Measurements from ENCODE around the gene ANKS4B. TPM values are rescaled to one million over a fixed set of nuclear protein-coding genes. Genes with fewer than 3 reads are reported as not detected.

The ANKS4B gene
- total RNA-seq, 1 experiment from 2014 or later = 0.09 TPM

DNA sequence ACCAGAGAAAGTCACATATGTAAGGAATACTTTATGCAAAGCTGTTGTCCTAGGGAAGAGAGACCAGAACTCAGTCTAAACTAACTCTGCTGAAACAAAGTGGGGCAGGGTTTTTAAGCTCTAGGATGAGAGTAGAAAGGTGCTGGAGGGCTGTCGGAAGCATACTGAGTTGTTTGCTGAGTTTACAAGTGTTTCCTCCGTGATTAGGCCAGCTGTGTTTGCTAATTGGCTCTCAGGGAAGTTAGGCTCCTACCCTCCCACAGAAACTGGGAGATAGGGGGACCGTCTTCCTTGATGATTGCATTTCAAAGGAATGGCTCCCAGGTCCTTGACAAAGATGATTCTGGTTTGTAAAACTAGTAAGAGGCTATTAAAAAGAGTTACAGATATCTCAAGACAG lies 69.0 kb downstream of the ANKS4B start:
- Histone ChIP-seq H2BK15ac (ENCODE audit: low read depth, low read length) (no peak overlapping the region), H4K8ac (replicated peaks; ENCODE audit: insufficient read length, low read depth, low read length) (no peak overlapping the region), H3K79me1 (ENCODE audit: insufficient read depth, low read depth, low read length, poor library complexity, severe bottlenecking) (no peaks in the 10 kb centered on the region), H2BK12ac (ENCODE audit: insufficient read length, low read depth, low read length) (no peak overlapping the region), H2BK120ac (ENCODE audit: low read depth, low read length, poor library complexity, severe bottlenecking) (no peak overlapping the region), H2BK20ac (ENCODE audit: low read depth, low read length, poor library complexity, severe bottlenecking) (no peak overlapping the region), H3K27ac (ENCODE audit: insufficient read length, low read depth, low read length) (no peak overlapping the region), H3K4me1 (ENCODE audit: insufficient read depth, low read length) (no peaks in the 10 kb centered on the region), H4K20me1 (ENCODE audit: control insufficient read depth, insufficient read depth, insufficient read length) (no peaks in the 10 kb centered on the region), H3K4me2 (ENCODE audit: insufficient read depth, insufficient read length, low read length) (peak overlapping the region; percentile 61), H3K79me2 (ENCODE audit: insufficient read depth, low read length) (no peaks in the 10 kb centered on the region), H3K23ac (ENCODE audit: insufficient read length, low read depth, low read length) (no peak overlapping the region), H4K5ac (ENCODE audit: insufficient read length, low read depth, low read length) (no peak overlapping the region), H3K18ac (ENCODE audit: insufficient read length, low read depth, low read length) (no peak overlapping the region), H3K9ac (ENCODE audit: extremely low read depth, insufficient read length, low read length) (no peak overlapping the region), H3K9me3 (ENCODE audit: control insufficient read depth, low read depth, low read length) (no peaks in the 10 kb centered on the region), H3T11ph (ENCODE audit: low read length) (no peak overlapping the region), H2AFZ (ENCODE audit: low read length) (no peak overlapping the region), H3K4ac (ENCODE audit: low read depth, low read length) (no peak overlapping the region), H3K56ac (ENCODE audit: insufficient read length, low read depth, low read length) (no peak overlapping the region), H4K91ac (ENCODE audit: insufficient read length, low read depth, low read length) (no peak overlapping the region), H3K27me3 (ENCODE audit: insufficient read depth, low read length) (peaks cover 21% of the 10 kb centered on the region; the same call in 1 of the 2 replicates), H3K14ac (ENCODE audit: insufficient read depth, low read length) (no peak overlapping the region), H3K23me2 (ENCODE audit: insufficient read length, low read depth, low read length, poor library complexity, severe bottlenecking) (peaks cover 6% of the 10 kb centered on the region), H2BK5ac (ENCODE audit: insufficient read length, low read length) (no peak overlapping the region), H2AK5ac (ENCODE audit: insufficient read length, low read length) (no peak overlapping the region)
- H3K36me3 Mint-ChIP-seq (ENCODE audit: insufficient read depth in 1 of 3, low read depth in 3 of 3) = no peaks in the 10 kb centered on the region
- H3K9me3 Mint-ChIP-seq = no peaks in the 10 kb centered on the region; a peak in 2 of 5 replicates
- no peak for TF ChIP-seq CTCF (conservative IDR thresholded peaks at IDR 0.05)
- H3K4me3 Mint-ChIP-seq = peak overlapping the region; percentile 82 to 86
- WGBS (ENCODE audit: extremely low coverage, insufficient read length, low lambda C conversion rate) = no CpG with 5 or more reads among the region's 3 CpGs
- H3K27ac Mint-ChIP-seq = no peak overlapping the region
- peaks cover 66% of the 10 kb centered on the region for H3K27me3 Mint-ChIP-seq (ENCODE audit: low read depth)
- H3K4me1 Mint-ChIP-seq = peaks cover 28 to 30% of the 10 kb centered on the region in 2 experiments
- no peak for DNase-seq
